SU-DHL-6 (cell line): ENCODE results near the gene KRT9.

Source experiments
- EZH2phosphoT487 ChIP-seq: fragments of 200-600 bp; sonication (generic), shearing (Covaris generic); conservative IDR thresholded peaks from 2 replicates; pipeline ENCODE4 v1.6.1; 2018; ENCODE audit warnings: mild to moderate bottlenecking, antibody characterized with exemption, low read length, moderate library complexity, mixed read lengths
- TF ChIP-seq, protein P1 (sequence below): fragments of 200-600 bp; sonication (generic); IDR thresholded peaks from one replicate; pipeline ENCODE4 v1.5.1; 2017; ENCODE audit warnings: antibody characterized with exemption, mild to moderate bottlenecking, low read length, moderate library complexity; ENCODE audit not compliant: insufficient read depth, poor library complexity, severe bottlenecking

DNA sequence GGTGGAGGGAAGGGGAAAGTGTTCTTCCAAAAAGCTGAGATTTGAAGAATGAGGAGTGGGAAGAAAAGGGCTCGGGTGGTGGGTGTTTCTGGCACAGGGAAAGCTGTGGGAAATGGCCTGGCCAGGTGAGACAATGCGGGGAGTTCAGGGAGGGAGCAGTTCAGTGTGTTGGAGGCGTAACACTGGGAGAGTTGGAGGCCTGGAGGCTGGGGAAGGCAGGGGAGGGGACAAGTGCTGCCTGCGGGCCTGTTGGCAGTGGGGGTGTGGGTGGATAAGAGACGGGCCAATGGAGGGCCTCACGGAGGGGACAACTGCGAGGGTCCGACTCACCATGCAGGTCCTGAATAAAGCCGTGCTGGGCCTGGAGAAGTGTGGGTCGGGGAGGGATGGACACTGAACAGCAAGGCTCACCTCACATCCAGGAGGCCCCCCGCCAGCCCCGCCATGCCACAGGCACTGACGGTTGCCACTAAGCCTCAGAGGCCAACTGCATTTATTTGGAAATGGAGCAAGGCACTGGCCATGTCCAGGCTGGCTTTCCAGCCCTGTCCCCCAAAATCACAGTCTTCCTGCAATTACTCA lies 25.9 kb downstream of the KRT9 start:
- TF ChIP-seq, protein P1, sequence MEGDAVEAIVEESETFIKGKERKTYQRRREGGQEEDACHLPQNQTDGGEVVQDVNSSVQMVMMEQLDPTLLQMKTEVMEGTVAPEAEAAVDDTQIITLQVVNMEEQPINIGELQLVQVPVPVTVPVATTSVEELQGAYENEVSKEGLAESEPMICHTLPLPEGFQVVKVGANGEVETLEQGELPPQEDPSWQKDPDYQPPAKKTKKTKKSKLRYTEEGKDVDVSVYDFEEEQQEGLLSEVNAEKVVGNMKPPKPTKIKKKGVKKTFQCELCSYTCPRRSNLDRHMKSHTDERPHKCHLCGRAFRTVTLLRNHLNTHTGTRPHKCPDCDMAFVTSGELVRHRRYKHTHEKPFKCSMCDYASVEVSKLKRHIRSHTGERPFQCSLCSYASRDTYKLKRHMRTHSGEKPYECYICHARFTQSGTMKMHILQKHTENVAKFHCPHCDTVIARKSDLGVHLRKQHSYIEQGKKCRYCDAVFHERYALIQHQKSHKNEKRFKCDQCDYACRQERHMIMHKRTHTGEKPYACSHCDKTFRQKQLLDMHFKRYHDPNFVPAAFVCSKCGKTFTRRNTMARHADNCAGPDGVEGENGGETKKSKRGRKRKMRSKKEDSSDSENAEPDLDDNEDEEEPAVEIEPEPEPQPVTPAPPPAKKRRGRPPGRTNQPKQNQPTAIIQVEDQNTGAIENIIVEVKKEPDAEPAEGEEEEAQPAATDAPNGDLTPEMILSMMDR, result no peak
- no peak for TF ChIP-seq EZH2phosphoT487
